ENCODE measurements around the gene TCF15. TPM values are rescaled to one million over a fixed set of nuclear protein-coding genes. Genes with fewer than 3 reads are reported as not detected.

TCF15 gene
- total and polyA plus RNA-seq, 10 donors = 0.06 to 0.22 (median 0.21) TPM; not detected in 7

DNA sequence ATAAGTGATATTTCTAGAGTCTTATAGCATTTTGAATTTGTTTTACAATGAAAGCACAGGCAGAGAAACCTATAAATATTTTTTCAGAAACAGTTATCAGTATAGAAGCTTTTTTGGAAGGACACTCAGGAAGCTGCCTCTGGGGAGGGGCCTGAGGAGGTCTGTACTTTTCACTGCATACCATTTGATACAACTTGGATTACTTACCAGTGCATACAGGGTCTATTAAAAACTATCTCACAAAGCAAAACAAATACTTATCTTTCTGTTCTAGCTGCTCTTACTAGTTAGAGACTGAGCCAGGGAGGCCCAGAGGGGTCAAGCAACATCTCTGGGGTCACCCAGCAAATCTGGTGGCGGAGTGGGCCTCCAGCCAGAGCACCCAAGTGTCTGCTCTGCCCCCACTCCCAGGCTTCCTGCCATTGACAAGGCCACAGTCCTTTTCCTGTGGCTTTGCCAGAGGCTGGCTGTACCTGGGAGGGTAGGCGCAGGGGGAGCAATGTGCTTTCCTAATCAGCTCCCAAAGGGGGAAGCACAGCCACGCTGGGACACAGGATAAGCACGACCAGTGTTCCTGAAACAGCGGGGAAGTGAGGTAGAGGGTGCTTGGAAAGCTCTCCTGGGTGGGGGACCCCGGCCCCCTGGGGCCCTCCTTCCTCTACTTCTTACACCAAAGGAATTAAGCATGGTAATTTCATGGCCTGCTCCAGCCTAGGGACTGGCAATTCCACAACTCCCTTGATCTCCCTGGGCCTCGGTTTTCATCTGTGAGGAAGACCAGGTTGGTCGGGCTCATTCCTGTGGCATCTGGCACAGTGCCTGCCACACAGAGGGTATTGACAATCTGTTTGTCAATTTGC, 7.8 kb downstream of the TCF15 start:
- H3K4me1 ChIP-seq = peaks cover 0 to 9% (median 2%) of the 10 kb centered on the region in 6 donors
- no peak overlapping the region for H3K4me3 ChIP-seq
- intact Hi-C loops (cut with DNase I; ENCODE audit: low total_unique reads) = no loop called here
- H3K27ac ChIP-seq = no peak overlapping the region
- no peak for DNase-seq
- TF ChIP-seq POLR2AphosphoS5 (IDR thresholded peaks at IDR 0.05) = no peak
- TF ChIP-seq, protein P1, sequence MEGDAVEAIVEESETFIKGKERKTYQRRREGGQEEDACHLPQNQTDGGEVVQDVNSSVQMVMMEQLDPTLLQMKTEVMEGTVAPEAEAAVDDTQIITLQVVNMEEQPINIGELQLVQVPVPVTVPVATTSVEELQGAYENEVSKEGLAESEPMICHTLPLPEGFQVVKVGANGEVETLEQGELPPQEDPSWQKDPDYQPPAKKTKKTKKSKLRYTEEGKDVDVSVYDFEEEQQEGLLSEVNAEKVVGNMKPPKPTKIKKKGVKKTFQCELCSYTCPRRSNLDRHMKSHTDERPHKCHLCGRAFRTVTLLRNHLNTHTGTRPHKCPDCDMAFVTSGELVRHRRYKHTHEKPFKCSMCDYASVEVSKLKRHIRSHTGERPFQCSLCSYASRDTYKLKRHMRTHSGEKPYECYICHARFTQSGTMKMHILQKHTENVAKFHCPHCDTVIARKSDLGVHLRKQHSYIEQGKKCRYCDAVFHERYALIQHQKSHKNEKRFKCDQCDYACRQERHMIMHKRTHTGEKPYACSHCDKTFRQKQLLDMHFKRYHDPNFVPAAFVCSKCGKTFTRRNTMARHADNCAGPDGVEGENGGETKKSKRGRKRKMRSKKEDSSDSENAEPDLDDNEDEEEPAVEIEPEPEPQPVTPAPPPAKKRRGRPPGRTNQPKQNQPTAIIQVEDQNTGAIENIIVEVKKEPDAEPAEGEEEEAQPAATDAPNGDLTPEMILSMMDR (IDR thresholded peaks at IDR 0.05 in 8 of 11, conservative IDR thresholded peaks at IDR 0.05 in 3 of 11) = no peak
- TF ChIP-seq POLR2A (IDR thresholded peaks at IDR 0.05) = no peak
- WGBS, 5 donors = 36 to 50% (median 44%) methylated on average over 8 of the region's 8 CpGs
- peaks cover 0 to 29% (median 2%) of the 10 kb centered on the region in 7 donors for H3K27me3 ChIP-seq (replicated peaks in 1 of 7)
- H3K36me3 ChIP-seq = no peaks in the 10 kb centered on the region
- H3K9me3 ChIP-seq = no peaks in the 10 kb centered on the region

DNA sequence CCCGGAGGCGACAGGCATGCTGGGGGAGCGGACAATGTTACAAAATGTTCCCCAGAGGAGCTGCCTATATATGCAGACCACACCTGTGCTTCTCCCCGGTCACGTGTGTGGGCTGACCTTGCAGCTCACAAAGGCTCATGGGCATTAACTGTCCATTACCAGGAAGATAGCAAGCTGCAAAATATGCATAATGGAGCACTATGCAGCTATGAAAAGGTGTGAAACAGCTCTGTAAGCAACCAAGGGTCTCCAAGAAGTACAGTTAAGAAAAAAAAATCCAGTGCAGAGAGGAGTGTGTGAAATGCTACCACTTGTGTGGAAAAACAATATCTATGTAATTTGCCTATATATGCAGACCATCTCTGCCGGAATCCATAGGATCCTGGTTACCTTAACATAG, 9.4 kb downstream of the TCF15 start:
- WGBS, 5 donors = 83 to 95% (median 91%) methylated on average over 6 of the region's 6 CpGs
- TF ChIP-seq POLR2AphosphoS5 (IDR thresholded peaks at IDR 0.05) (no peak), POLR2A (IDR thresholded peaks at IDR 0.05) (no peak)
- TF ChIP-seq, protein P1 (IDR thresholded peaks at IDR 0.05 in 8 of 11, conservative IDR thresholded peaks at IDR 0.05 in 3 of 11) = no peak
- Histone ChIP-seq H3K4me1 (peaks cover 0 to 9% (median 2%) of the 10 kb centered on the region in 6 donors), H3K36me3 (no peaks in the 10 kb centered on the region), H3K27me3 (replicated peaks in 1 of 7) (peaks cover 0 to 22% (median 0%) of the 10 kb centered on the region in 7 donors), H3K4me3 (no peak overlapping the region), H3K27ac (no peak overlapping the region), H3K9me3 (no peaks in the 10 kb centered on the region)
- DNase-seq = no peak
- intact Hi-C loops (cut with DNase I; ENCODE audit: low total_unique reads) = no loop called here

DNA sequence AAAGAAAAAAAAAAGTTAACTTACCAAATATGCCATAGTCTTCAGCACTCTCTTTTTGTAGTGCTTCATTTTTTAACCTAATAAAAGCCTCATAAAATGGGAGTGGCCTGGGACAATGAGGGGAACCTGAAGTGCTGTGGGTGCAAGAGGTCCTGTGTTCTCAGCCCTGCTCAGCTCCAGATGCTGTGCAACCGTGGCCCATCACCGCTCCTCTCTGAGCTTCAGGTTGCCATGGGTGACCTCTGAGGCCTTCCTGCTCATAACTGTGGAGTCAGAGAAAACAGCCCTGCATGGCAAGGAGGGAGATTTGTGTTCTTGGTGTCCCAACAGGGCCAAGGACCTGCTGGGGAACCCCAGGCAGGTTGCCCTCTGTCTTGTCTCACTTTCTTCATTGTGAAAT, 10.0 kb downstream of the TCF15 start:
- DNase-seq = no peak
- WGBS, 5 donors = 84 to 96% (median 89%) methylated on average over 2 of the region's 2 CpGs

DNA sequence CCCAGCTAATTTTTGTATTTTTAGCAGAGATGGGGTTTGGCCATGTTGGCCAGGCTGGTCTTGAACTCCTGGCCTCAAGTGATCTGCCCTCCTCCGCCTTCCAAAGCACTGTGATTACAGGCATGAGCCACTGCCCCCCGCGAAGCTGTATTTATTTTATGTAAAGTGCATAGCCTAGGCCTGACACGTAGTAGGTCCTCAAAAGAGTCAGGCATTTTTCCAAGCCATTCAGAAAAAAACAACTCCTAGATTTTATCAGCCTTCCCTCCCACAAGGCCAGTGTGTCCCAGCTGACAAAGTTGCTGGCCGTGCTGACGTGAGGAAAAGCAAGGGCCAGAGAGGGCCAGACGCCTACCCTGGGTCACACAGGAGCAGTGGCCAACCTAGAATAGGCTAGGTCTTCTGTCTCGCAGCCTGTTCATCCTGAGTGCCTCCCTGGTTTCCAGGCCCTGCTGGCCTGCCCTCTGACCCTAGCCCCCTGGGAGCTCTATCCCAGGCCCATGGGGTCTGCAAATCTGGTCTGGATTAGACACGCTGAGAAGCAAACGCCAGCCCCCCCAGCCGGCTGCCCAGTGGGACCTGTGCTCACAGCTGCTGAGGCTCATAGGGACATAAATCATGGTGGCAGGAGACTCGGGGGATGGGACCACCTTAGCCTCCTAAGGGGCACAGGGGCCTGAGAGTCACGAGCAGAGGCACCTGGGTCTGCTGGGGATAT, 11.8 kb downstream of the TCF15 start:
- no peaks in the 10 kb centered on the region for H3K36me3 ChIP-seq
- no peak for DNase-seq
- 82 to 85% (median 84%) methylated on average over 10 to 13 of the region's 13 CpGs for WGBS, 5 donors
- TF ChIP-seq POLR2A (IDR thresholded peaks at IDR 0.05) = no peak
- TF ChIP-seq, protein P1 (IDR thresholded peaks at IDR 0.05 in 8 of 11, conservative IDR thresholded peaks at IDR 0.05 in 3 of 11) = no peak
- no peak for TF ChIP-seq POLR2AphosphoS5 (IDR thresholded peaks at IDR 0.05)
- no peak overlapping the region for H3K4me3 ChIP-seq
- no peaks in the 10 kb centered on the region for H3K9me3 ChIP-seq
- intact Hi-C loops (cut with DNase I; ENCODE audit: low total_unique reads) = no loop called here
- H3K27me3 ChIP-seq (replicated peaks in 1 of 7) = peaks cover 0 to 33% (median 8%) of the 10 kb centered on the region in 7 donors
- H3K27ac ChIP-seq = no peak overlapping the region
- peaks cover 0 to 9% (median 2%) of the 10 kb centered on the region in 6 donors for H3K4me1 ChIP-seq

More for the DNA sequence above, 10.0 kb downstream of the TCF15 start:
- no peak for TF ChIP-seq POLR2A (IDR thresholded peaks at IDR 0.05)
- H3K4me3 ChIP-seq = no peak overlapping the region
- H3K36me3 ChIP-seq = no peaks in the 10 kb centered on the region
- intact Hi-C loops (cut with DNase I; ENCODE audit: low total_unique reads) = no loop called here
- peaks cover 0 to 25% (median 5%) of the 10 kb centered on the region in 7 donors for H3K27me3 ChIP-seq (replicated peaks in 1 of 7)
- H3K9me3 ChIP-seq = no peaks in the 10 kb centered on the region
- H3K4me1 ChIP-seq = peaks cover 0 to 9% (median 2%) of the 10 kb centered on the region in 6 donors
- H3K27ac ChIP-seq = no peak overlapping the region
